ENCODE measurements around the gene VPS11.
A peak's percentile ranks its signal among the peaks of the same experiment; 100 is the strongest.
"Not testable (repeated sequence)": the region's sequence is repeated elsewhere in the genome, so short reads cannot be mapped to it uniquely, and the experiment has no call there.

The VPS11 gene

GRCh38 chr11:119103161-119103664 is 35.6 kb downstream of the VPS11 start:
- not testable (repeated sequence) for DNase-seq (ENCODE audit: low read depth)

- no peak for DNase-seq (ENCODE audit: low read depth)
These were observed 36.2 kb downstream of the VPS11 start for GRCh38 chr11:119103793-119104192.

GRCh38 chr11:119106564-119107537 is 39.2 kb downstream of the VPS11 start, which contains the start of gene C2CD2L:
TSS of gene C2CD2L (plus strand) at chr11:119107344. CDS start at chr11:119107742, 398 bp downstream.
- DNase-seq (ENCODE audit: low read depth) = peak; percentile 89

GRCh38 chr11:119107538-119108145 is 40.0 kb downstream of the VPS11 start:
- DNase-seq (ENCODE audit: low read depth) = no peak

GRCh38 chr11:119108146-119108856 is 40.7 kb downstream of the VPS11 start:
- DNase-seq (ENCODE audit: low read depth) = no peak

GRCh38 chr11:119108857-119109221 is 41.2 kb downstream of the VPS11 start:
- no peak for DNase-seq (ENCODE audit: low read depth)

- DNase-seq (ENCODE audit: low read depth) = no peak
These were observed 42.2 kb downstream of the VPS11 start for GRCh38 chr11:119109843-119110242.

GRCh38 chr11:119110439-119110838 is 42.8 kb downstream of the VPS11 start:
- no peak for DNase-seq (ENCODE audit: low read depth)

- no peak for DNase-seq (ENCODE audit: low read depth)
These were observed 43.8 kb downstream of the VPS11 start for GRCh38 chr11:119111361-119111925.

- DNase-seq (ENCODE audit: low read depth) = no peak
These were observed 44.8 kb downstream of the VPS11 start for GRCh38 chr11:119112314-119113020.

GRCh38 chr11:119113716-119114115 is 46.1 kb downstream of the VPS11 start:
- DNase-seq (ENCODE audit: low read depth) = no peak

GRCh38 chr11:119114351-119114750 is 46.7 kb downstream of the VPS11 start:
- DNase-seq (ENCODE audit: low read depth) = no peak

- no peak for DNase-seq (ENCODE audit: low read depth)
These were observed 48.0 kb downstream of the VPS11 start for GRCh38 chr11:119115484-119116234.

GRCh38 chr11:119116235-119116594 is 48.6 kb downstream of the VPS11 start:
- no peak for DNase-seq (ENCODE audit: low read depth)

- no peak for DNase-seq (ENCODE audit: low read depth)
These were observed 49.0 kb downstream of the VPS11 start for GRCh38 chr11:119116601-119117000.

GRCh38 chr11:119117004-119117706 is 49.5 kb downstream of the VPS11 start:
- no peak for DNase-seq (ENCODE audit: low read depth)

GRCh38 chr11:119118227-119118626 is 50.6 kb downstream of the VPS11 start:
- no peak for DNase-seq (ENCODE audit: low read depth)

- no peak for DNase-seq (ENCODE audit: low read depth)
These were observed 51.3 kb downstream of the VPS11 start for GRCh38 chr11:119118946-119119345.

GRCh38 chr11:119120639-119121007 is 53.0 kb downstream of the VPS11 start:
- DNase-seq (ENCODE audit: low read depth) = no peak

Measured in activated T-helper 9 cell treated with anti-CD3 and anti-CD28 coated beads, Interleukin-2, amount 50 U/mL, for 16 hours (primary cell).